Measurements from ENCODE around the gene MAP7.
A peak's percentile ranks its signal among the peaks of the same experiment; 100 is the strongest.
"Not testable (repeated sequence)": the region's sequence is repeated elsewhere in the genome, so short reads cannot be mapped to it uniquely, and the experiment has no call there.

Gene MAP7

GRCh38 chr6:136415351-136416007 lies 134.7 kb downstream of the MAP7 start:
- DNase-seq (ENCODE audit: low read depth): no peak

DNA sequence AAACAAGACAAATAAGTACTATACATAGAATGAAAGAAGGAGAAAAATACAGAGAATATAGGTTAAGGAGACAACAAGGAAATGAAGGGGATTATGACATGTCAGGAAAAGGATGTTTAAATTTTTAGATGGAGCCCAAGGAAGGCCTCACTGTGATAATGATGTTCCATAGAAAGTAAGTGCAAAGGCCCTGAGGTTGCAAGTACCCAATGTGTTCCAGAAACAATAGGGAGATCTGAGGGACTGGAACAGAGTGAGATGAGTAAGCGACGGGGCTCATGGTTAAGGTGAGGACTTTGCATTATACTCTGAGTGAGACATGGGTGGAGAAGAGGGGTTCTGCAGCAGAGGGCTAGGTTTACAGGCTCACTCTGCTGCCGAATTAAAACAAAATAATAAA lies 137.8 kb downstream of the MAP7 start:
- no peak for DNase-seq (ENCODE audit: low read depth)

DNA sequence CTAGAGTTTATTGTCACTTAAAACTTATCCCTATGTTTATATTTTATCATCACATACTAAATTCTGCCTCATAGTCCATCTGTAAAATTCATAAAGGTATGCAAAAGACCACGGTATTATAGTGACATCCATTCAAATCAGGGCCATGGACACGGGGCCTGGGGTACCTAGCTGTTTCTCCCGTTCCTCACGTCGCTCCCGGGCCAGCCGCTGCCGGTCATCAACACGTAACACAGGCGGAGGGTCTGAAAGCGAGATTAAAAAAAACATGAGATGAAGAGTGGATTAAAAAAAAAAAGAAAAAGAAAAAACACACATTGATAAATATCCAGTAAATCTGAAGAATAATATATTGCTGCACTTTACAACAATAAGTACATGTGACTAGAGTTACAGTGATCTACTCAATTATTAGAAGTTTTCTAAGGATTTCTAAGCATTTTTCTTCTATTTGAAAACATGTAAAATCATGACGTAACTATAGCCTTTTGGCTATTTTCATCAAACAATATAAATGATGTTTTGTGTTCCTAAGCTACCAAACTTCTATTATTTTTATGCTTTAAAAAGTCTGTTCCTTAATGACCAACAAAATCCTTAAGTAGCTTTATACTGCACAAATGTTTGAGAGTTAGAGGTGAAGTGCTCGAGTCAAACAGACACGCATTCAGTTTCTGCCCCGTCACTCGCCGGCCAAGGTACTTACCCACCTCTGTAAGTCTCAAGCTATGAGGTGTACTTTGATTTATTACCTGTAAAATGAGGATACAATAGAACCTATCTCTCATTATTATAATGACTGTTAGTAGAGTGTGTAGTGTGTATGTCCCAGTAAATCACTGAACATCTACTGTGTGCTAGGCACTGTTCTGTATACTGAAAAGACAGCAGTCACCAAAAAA lies 138.5 kb downstream of the MAP7 start:
- no peak for DNase-seq (ENCODE audit: low read depth)

- DNase-seq (ENCODE audit: low read depth): no peak
Measured at GRCh38 chr6:136411025-136411325, 139.2 kb downstream of the MAP7 start.

DNA sequence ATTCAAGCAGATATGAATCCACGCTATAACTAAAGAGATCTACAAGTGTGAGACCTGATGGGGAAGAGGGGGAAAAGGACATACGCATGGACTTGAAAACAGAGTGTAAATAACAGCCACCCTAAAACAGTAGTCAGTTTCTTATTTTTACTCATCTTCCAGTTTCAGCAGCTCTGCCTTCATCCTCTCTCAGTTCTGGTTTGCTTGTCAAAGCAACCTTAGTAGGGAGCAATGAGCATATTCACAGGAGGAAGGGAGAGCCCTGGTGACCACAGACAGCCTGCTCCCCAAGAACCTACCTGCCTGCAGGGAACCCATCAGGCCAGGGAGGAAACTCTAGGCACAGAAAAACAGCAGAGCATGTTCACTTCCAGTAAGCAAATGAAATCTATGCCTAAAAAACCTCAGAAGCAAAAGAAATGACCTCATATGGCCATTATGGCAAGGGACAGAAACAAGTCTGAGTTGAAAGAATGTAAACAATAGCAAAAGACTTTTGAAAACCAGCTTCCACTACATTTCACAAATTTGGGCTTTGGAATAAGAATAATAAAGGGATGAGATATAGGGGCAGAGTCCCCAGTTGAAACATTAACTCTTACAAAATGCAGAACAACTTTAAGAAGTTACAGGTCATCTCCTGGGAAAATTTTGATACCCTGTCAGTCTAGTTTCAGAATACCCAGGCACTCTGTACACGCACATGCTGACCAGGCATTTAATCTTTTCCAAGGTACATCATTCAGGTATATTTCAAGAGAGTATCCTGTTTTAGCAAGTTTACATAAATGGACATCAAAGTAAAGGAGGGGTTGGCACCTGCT lies 139.8 kb downstream of the MAP7 start:
- DNase-seq (ENCODE audit: low read depth): no peak

GRCh38 chr6:136409597-136409996 lies 140.6 kb downstream of the MAP7 start:
- no peak for DNase-seq (ENCODE audit: low read depth)

DNA sequence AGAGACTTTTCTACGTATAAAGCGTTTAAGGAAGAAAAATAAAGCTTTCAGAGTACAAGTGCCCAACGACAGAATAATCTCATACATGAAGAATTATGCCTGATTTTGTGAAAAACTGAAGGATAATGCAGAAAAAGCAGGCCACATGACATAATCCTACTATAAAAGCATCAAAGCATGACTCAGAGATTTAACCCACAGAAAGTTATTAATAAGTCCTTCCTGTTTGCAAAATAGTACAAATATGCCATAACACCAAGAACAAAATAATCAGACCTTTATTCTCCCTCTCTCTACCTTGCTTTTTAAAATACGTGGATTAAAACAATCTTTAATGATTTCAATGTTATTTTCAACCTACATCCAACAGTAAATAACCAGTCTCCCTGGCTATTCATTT lies 142.0 kb downstream of the MAP7 start:
- peak; percentile 22 for DNase-seq (ENCODE audit: low read depth)

GRCh38 chr6:136405420-136406029 lies 144.7 kb downstream of the MAP7 start:
- DNase-seq (ENCODE audit: low read depth): no peak

DNA sequence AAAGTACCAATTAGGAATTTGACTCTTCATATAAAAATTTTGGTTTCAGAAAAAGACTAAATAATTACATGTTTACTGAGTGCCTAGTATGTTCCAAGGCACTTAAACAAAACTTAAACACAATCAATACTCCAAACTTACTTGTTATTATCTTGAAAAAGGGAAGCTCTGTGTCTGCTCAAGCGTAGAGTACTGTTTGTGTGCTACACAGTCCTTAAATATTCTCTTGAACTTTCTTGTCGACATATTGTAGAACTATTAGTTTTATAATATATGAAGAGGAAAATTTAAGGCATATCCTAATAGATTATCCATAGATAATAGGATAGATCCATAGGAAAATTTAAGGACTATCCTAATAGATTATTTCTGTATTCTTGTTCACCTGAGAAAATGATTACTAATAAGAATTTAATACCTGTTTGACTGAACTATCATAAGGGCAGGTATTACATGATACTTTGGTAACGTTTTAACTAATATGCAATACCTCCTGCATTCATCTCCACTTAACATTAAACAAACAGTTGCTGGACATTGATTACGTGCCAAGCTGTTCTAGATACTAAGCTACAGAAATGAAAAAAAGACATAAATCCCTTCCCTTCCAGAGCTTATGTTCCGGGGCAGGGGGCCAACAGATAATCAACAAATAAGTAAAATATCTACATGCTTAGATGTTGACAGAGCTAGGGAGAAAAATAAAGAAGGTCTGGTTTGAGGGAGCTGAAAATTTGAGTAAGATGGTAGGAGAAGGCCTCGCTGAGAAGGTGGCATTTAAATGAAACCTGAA lies 145.4 kb downstream of the MAP7 start:
- no peak for DNase-seq (ENCODE audit: low read depth)

GRCh38 chr6:136404007-136404406 lies 146.2 kb downstream of the MAP7 start:
- DNase-seq (ENCODE audit: low read depth): no peak

DNA sequence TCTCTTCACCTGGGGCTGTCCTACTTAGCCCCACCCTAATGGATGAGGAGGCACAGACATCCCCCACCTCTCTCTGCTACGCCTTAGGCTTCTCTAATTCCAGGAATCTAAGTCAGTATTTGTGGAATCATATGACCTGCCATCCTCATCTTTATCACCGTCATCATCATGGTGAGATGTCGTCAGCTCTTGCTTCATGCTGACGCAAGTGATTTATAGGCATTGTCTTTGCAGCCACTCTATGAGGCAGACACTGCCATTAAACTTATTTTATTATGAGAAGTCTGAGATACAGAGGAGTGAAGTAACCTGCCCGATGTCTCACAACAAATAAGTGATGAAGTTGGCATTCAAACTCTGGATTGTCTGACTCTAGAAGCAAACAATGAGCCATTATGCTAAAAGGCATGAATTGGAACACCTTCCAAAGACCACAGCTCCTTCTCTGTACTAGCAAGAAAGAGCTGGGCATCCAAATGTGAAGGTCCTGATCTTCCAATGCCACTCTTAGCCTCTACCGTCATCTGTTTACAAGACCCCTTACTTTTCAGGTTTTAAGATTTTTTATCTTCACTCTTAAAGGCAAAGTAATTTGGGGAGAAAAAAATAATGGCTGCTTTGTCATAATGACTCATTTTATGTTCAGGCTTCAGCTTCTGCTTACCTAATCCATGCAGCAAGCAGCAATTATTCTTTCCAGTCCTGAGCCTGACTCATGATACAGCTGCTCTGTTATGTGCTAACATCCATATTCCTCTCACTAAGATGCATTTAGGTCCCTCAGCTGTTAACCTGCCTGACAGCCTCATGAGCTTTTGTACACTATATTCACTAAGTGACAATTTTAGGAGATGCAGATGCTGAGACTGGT lies 146.9 kb downstream of the MAP7 start:
- peak; percentile 86 for DNase-seq (ENCODE audit: low read depth)

DNA sequence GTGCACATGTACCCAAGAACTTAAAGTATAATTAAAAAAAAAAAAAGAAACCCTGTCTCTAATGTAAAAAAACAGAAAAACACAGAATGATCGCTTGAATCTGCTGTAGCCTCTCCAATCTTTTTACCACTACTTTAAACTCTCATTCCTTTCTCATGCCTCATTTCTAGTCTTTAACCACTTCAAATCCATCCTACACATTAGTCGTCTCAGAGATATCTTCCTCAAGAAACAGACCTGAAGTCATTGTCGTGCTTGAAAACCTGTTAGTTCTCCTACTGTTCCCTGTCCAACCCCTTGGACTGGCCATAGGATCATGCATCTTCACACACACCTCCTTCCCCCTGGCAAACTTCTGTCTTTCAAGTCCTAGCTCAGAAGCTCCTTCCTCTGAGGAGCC lies 148.5 kb downstream of the MAP7 start:
- DNase-seq (ENCODE audit: low read depth): peak; percentile 18

- not testable (repeated sequence) for DNase-seq (ENCODE audit: low read depth)
Measured at GRCh38 chr6:136401236-136401635, 149.0 kb downstream of the MAP7 start.

- no peak for DNase-seq (ENCODE audit: low read depth)
Measured at GRCh38 chr6:136398453-136398852, 151.8 kb downstream of the MAP7 start.

GRCh38 chr6:136396908-136397307 lies 153.3 kb downstream of the MAP7 start:
- DNase-seq (ENCODE audit: low read depth): no peak

GRCh38 chr6:136390959-136391358 lies 159.3 kb downstream of the MAP7 start:
- not testable (repeated sequence) for DNase-seq (ENCODE audit: low read depth)

DNA sequence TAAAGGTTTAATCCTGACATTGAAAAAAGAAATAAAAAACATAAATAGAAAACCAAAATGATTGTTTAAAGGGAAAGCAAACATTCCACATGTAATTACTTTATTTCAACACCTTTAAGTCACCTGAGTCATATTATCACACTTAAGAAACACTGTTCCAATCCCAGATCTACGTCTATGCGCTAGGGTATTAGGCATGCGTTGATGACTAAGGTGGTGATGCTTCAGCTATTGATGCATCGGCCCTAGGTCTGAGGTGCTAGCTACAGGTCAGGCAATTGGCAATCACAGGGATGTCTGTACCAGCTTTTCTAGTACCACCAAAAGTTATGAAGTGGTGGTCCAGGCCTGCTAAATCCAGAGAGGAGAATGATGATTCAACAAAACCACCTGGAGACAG lies 162.9 kb downstream of the MAP7 start:
- DNase-seq (ENCODE audit: low read depth): no peak

DNA sequence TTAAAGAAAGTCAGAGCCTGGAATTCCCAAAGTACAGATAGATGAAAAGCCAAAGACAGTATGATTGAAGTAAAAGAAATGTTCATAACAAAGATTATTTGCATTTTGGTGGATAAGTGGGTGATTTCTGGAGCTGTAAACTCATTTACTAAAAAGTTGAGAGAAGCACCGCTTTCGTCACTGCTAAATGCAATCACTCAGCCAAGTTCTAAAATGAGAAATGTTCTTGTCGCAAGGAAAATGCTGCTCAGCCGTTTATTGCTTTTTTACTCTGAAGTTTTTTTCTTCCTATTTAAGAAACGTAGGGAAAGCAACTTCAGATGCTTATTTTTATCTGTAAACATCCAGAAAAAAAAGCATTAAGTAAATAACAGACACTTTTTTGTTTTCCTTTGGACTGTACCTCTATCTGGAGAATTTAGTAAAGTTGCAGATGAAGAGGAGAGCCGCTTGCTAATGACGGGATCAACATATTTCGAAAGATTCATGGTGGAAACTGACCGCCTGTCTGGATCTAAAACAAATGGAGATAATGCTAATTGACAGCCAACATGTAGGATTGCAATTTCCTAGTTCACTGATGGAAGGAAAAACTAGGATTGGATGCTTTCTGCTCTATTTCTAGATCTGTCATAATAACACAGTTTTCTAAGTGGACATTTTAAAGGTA lies 166.8 kb downstream of the MAP7 start:
- no peak for DNase-seq (ENCODE audit: low read depth)

DNA sequence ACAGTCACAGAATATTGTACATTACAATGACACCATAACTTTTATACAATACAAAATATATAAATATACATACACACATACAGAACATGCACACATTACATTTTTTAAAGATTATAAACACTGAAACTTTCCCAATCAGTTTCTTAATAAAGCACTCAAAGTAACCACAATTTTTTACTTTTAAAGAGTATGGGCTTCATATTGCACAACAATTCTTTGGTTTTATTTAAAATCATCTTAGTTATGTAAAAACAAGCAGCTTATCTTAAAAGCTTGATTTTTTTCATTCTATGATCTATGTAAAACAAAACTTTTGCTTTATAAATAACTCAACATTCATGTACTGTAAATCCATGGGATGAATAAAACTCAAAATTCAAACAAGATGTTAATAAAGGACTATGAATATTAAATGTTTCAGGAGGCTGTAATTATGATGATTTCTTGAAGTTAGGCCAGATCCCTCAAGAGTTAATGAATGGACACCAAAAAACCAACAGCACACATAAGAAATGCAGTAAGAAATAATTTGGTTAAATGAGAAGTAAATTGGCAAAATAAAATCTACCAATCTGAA lies 167.5 kb downstream of the MAP7 start:
- DNase-seq (ENCODE audit: low read depth): no peak

GRCh38 chr6:136378888-136379287 lies 171.3 kb downstream of the MAP7 start:
- no peak for DNase-seq (ENCODE audit: low read depth)

Data from non-pigmented ciliary epithelial cell (primary cell).